Measurements from ENCODE around the gene FCRLA.
"Not testable (repeated sequence)": the region's sequence is repeated elsewhere in the genome, so short reads cannot be mapped to it uniquely, and the experiment has no call there.

FCRLA gene

DNA sequence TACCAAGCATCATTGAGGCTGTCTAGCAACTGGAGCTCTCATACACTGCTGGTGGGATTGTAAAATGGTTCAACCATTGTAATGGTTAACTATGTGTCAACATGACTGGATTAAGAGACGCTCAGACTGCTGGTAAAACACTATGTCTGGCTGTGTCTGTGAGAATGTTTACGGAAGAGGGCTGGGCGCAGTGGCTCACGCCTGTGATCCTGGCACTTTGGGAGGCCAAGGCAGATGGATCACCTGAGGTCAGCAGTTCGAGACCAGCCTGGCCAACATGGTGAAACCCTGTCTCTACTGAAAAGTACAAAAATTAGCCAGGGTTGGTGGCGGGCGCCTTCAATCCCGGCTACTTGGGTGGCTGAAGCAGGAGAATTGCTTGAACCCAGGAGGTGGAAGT lies 4.8 kb upstream of the FCRLA start:
- in situ Hi-C loops (cut with MboI; ENCODE audit: low sequenced_read_pairs), result no loop called here

- in situ Hi-C loops (cut with MboI; ENCODE audit: low sequenced_read_pairs), result no loop called here
These were observed 1.5 kb upstream of the FCRLA start for GRCh38 chr1:161705537-161705936.

- in situ Hi-C loops (cut with MboI; ENCODE audit: low sequenced_read_pairs), result no loop called here
These were observed 932 bp upstream of the FCRLA start for GRCh38 chr1:161706113-161706481.

DNA sequence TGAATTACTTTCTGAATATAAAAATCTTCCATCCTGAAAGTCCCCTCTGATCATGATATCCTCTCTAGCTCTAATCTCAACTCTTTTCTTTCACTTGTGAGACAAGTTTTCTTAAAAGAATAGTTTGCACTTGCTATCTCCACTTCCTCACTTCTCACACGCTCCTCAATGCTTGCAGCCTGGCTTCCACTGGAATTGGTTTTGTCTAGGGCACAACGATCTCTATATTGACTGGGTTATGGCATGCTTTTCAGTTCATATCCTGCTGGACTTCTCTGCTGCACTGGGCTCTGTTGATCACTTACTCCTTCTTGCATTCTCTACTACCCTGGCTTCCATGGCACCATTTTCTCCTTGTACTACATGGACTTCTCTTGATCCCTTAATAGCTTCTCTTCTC lies 474 bp downstream of the FCRLA start:
- in situ Hi-C loops (cut with MboI; ENCODE audit: low sequenced_read_pairs), result no loop called here

DNA sequence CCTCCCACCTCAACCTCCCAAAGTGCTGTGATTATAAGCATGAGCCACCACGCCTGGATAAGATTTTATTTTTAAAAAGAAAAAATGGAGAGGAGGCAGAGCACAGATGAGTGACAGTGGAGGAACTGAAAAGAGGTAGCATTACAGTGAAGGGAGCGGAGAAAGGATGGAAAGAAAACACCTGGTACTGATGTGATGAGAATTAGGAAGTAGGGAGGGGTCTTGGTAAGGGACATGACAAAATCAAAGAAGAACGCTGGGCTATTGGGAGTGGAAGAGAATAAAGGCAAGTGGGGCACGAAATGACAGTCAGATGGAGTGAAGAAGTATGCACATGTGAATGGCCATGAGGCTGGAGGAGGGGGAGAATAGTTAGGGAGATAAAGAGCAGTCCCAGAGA lies 2.3 kb downstream of the FCRLA start:
- in situ Hi-C loops (cut with MboI; ENCODE audit: low sequenced_read_pairs), result no loop called here

GRCh38 chr1:161710560-161710959 lies 3.5 kb downstream of the FCRLA start:
- in situ Hi-C loops (cut with MboI; ENCODE audit: low sequenced_read_pairs), result no loop called here

- in situ Hi-C loops (cut with MboI; ENCODE audit: low sequenced_read_pairs), result no loop called here
These were observed 11.7 kb downstream of the FCRLA start for GRCh38 chr1:161718559-161719324.

GRCh38 chr1:161719325-161719611 lies 12.2 kb downstream of the FCRLA start:
- in situ Hi-C loops (cut with MboI; ENCODE audit: low sequenced_read_pairs), result no loop called here

GRCh38 chr1:161720422-161720821 lies 13.4 kb downstream of the FCRLA start:
- in situ Hi-C loops (cut with MboI; ENCODE audit: low sequenced_read_pairs), result no loop called here

- in situ Hi-C loops (cut with MboI; ENCODE audit: low sequenced_read_pairs), result no loop called here
These were observed 14.1 kb downstream of the FCRLA start, which contains the start of gene FCRLB for GRCh38 chr1:161720956-161721737. FCRLB (plus strand) TSS chr1:161721544; CDS start chr1:161722673, 1,129 bp downstream.

DNA sequence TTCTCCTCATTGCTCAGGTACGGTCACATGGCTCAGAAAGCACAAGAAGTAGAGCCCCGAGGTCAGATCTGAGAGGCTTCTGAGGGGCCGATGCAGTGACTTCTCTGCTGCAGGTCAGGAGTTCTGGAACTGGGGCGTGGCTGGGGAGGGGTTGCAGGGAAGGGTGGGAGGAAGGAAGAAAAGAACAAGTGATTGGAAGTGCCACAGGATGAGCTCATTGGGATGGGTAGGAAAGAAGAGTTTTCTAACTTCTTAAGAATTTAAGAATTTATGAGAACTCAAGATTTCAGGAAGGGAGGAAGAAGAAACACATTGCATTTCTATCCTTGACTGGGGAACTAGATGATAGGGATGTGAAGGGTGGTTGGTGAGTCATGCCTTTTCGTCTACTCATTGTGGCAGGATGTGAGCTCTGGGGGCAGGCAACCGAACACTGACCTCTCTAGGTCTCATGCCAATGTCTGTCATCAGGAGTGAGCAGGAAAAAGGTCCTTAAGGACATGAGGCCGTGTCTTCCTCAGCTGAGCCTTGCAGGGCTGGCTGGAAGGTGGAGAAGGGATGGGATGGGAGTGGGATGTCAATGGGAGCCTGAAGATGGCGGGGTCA lies 14.8 kb downstream of the FCRLA start:
- in situ Hi-C loops (cut with MboI; ENCODE audit: low sequenced_read_pairs), result no loop called here

DNA sequence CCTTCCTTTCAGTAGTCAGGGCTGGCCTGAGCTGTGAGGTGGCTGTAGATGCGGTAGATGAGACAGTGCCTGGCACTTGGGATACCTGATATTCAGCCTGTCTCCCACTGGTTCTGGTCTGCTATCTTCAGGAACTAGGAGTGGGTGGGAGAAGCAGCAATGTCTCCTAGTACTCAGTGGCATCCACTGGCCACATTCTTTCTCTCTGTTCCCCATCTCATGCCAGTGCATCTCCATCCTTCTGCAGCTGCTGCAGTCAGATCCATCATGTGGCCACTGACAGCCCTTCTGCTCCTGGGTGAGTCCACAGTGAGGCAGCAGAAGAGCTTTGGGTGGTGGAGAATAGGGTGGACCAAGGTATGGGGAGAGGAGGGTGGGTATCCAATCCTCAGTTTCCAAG lies 15.4 kb downstream of the FCRLA start:
- in situ Hi-C loops (cut with MboI; ENCODE audit: low sequenced_read_pairs), result no loop called here

GRCh38 chr1:161723459-161724141 lies 16.6 kb downstream of the FCRLA start:
- in situ Hi-C loops (cut with MboI; ENCODE audit: low sequenced_read_pairs), result no loop called here

DNA sequence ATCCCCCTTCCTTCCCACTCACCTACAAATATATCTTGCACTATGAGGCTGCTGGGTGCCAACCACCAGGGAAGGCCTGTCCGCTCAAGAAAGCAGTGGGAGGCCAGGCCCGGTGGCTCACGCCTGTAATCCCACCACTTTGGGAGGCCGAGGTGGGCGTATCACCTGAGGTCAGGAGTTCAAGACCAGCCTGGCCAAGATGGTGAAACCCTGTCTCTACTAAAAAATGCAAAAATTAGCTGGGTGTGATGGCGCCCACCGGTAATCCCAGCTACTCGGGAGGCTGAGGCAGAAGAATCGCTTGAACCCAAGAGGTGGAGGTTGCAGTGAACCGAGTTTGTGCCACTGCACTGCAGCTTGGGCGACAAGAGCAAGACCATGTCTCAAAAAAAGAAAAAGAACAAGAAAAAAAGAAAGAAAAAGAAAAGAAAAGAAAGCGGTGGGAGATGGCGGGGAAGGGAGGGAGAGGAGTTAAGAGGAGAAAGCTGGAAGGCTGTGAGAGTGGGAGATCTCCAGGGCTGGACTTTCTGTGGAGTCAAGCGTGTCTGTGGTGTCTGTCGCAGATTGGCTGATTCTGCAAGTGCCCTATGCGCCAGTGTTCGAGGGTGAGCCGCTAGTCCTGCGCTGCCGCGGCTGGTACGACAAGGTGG lies 18.4 kb downstream of the FCRLA start:
- in situ Hi-C loops (cut with MboI; ENCODE audit: low sequenced_read_pairs), result not testable (repeated sequence)

- in situ Hi-C loops (cut with MboI; ENCODE audit: low sequenced_read_pairs), result no loop called here
These were observed 19.0 kb downstream of the FCRLA start for GRCh38 chr1:161725908-161726472.

DNA sequence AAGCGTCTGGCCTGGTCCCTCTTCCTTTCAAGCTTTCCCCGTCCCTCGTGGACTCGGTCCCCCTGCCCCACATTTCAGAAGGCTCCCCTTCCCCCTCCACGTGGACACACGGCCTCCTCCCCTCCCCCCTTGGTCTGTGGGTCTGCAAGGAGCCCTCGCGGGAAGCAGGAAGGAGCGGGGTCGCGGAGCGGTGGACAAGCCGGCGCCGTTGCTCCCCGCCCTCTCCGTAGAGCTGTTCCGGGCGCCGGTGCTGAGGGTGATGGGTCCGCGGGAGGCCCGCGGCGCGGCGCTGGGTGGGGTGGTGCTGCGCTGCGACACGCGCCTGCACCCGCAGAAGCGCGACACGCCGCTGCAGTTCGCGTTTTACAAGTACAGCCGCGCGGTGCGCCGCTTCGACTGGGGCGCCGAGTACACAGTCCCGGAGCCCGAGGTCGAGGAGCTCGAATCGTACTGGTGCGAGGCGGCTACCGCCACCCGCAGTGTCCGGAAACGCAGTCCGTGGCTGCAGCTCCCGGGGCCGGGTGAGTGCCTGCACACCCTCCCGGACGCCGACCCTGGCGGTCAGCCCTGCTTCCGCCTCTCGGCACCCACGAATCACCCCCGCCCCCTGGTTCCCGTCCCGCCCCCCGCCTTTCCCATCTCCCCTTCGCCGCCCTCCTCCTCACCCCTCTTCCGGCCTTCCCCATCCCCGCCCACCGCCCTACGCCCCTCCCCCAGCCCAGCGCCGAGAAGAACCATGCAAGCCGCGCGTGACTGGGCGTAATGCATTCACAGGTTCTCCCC lies 19.6 kb downstream of the FCRLA start:
- in situ Hi-C loops (cut with MboI; ENCODE audit: low sequenced_read_pairs), result no loop called here

DNA sequence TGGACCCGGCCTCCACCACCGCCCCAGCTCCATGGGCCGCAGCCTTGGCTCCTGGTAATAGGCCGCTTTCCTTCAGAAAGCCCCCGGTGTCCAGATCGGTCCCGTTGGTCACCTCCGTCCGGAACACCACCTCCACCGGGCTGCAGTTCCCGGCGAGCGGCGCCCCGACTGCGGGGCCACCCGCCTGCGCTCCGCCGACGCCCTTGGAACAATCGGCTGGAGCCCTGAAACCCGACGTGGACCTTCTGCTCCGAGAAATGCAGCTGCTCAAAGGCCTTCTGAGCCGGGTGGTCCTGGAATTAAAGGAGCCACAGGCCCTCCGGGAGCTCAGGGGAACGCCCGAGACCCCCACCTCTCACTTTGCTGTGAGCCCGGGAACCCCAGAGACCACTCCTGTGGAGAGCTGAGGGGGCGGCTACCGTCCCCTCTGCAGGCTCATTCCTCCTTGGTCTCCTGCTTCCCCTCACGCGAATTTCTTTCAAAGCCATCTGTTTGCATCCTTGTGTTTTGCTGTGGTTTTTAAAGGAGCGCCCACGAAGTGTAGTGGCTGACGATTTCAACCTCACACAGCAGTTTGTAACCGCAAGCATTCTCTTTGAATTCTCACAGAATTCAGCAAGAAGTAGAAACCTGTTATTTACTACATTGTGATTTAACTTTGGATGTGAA lies 20.4 kb downstream of the FCRLA start:
- in situ Hi-C loops (cut with MboI; ENCODE audit: low sequenced_read_pairs), result no loop called here

DNA sequence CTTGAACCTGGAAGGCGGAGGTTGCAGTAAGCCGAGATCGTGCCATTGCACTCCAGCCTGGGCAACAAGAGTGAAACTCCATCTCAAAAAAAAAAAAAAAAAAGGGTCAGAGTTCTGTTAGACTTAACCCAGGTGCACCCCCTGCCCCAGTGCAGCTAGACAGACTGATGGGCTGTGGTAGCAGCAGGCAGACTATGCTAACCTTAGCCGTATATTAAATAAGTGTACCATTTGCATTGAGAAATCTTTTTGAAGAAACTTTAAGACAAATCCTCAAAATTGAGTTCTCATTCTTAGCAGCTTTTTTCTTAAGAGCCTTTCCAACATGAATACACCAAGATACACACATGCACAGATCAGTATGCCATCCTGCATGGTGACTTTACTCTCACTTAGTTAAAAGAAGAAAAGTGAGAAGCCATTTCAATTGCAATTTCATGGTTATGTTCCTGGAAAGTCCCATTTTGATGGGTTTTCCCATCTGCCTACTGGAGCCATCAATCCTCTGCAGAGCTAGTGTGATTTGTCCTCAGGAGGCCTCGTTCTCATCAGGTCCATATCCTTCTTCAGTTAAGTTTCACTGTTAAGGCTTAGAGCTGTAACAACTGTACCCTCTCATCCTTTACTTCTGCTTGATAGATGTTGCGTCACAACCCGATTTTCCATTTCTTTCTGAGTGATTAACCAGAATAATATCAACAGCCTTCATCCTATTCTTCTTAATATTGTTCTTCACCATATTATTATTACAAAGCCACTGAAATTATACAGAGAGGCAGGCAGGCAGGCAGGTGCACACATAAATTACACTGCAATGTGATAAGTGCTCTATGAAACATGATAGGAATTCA lies 21.6 kb downstream of the FCRLA start:
- in situ Hi-C loops (cut with MboI; ENCODE audit: low sequenced_read_pairs), result no loop called here
